ENCODE data around the gene SFT2D1.

SFT2D1 gene

DNA sequence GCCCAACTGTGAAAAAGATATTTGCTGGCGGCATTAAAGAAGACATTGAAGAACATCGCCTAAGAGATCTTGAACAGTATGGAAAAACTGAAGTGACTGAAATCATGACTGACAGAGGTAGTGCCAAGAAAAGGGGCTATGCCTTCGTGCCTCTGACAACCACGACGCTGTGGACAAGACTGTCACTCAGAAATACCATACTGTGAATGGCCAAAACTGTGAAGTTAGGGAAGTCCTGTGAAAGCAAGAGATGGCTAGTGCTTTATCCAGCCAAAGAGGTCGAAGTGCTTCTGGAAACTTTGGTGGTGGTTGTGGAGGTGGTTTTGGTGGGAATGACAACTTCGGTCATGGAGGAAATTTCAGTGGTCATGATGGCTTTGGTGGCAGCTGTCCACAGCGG lies 7.5 kb downstream of the SFT2D1 start:
- DNase-seq (ENCODE audit: low read depth in 3 of 3): no peak

DNA sequence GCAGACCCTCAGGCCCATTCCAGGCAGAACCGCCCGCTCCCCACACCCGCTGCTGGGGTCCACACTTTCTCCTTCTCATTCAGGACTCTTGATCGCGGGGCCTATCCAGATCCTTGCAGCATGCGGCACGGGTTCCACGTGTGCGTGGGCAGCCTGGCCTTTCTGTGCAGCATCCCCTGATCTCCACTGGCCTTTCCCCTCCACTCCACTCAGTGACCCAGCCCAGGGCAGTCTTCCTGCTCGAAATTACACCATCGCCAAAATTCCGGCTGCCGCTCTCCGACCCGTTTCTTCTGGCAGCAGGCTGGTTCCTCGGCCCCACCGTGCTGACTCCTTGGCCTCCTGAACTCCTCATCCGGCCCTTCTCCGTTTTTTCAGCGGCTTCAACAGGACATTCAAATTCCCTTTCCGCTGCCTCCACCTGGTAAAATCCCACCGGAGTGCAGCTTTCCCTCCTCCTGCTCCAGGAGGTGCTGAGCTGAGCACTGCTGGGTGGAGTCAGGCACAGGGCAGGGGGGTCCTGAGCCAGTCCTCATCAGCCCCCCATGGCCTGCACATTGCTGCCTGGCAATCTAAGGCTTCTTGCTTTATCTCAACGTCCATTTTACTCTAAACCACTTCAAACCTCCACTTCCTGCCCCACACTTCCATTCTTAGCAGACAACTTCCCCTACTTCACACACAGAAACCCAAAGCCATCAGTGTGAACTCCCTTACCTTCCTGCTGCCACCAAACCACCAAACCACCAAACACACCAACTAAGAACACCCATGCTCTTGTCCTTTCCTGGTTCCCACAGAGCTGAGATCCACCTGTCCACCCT lies 9.0 kb downstream of the SFT2D1 start:
- no peak for DNase-seq (ENCODE audit: low read depth in 3 of 3)

DNA sequence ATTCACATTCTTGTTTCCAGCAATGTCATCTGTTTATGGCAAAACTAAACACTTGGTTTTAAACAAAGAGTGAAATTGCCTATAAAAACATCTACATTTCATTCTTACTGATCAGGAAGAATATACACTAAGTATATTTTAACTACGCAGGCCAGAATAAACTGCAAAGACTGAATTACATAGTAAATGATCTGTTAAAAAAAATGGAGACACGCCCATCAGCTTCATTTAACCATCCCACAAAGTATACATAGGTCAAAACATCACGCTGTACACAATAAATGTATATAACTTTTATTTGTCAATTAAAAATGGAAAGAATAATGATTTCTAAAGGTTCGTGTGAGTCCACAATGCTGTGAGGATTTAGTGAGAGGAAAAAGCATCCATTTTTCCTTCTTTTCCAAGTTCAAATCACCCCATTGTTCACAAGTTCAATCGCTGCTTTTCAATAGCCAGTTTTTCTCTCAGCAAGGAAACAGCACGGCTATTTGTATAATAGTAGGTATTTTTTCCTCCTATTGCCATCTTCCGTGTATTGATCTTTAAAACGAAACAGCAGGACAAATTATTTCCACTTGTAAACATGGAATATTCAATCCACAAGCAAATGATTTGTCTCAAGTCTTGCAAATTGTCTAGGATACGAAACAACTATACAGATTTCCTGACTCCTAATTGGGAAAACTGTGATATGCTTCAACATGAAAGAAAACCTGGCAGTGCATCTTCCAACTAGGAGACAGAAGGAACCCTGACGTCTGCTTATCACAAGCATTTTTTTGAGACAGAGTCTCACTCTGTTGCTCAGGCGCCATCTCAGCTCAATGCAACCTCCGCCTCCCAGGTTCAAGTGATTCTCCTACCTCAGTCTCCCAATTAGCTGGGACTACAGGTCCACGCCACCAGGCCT lies 10.6 kb downstream of the SFT2D1 start:
- DNase-seq (ENCODE audit: low read depth in 3 of 3): no peak

DNA sequence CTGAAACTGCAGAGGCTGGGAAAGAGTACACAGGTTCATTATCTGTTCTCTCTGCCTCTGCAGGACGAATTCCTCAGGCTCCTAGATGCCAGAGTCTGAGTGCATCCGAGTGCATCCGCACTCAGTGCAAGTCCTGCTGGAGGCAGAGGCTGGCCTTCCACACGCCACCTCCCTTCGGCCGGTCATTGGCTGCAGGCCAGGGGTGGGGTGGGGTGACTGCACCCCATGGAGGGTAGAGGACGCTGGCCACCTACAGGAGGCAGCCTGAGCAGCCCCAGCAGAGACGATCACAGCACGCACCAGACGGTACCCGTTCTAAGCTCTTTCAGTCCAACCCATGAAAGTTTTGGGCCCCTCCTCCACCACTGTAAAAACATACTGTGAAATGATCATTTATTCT lies 11.7 kb downstream of the SFT2D1 start:
- DNase-seq (ENCODE audit: low read depth in 3 of 3): no peak

DNA sequence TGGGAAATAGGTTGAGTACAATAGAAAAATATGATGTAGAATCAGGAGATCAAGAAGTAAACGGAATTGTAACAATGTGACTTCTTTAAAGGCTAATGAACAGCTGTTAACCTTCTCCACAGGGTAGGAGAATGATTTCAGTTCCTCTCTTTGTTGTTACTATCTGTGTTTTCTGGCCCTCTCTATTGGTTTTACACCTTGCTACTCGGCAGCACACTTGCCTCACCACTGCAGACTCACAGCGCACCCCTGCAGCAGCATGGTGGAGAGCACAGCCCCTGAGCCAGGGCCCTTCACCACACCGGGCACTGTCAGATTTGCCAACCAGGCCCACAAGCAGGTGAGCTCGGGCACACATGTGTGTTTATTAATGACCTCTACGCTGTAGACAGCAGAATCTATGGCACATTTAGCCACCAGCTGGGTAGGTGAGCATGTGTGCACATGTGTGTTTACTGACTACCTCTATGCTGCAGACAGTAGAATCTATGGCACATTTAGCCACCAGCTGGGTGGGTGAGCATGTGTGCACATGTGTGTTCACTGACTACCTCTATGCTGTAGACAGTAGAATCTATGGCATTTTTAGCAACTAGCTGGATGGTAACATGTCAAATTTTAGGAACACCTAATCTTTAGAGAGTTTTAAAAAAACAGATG lies 16.8 kb downstream of the SFT2D1 start:
- DNase-seq (ENCODE audit: low read depth in 3 of 3): no peak

DNA sequence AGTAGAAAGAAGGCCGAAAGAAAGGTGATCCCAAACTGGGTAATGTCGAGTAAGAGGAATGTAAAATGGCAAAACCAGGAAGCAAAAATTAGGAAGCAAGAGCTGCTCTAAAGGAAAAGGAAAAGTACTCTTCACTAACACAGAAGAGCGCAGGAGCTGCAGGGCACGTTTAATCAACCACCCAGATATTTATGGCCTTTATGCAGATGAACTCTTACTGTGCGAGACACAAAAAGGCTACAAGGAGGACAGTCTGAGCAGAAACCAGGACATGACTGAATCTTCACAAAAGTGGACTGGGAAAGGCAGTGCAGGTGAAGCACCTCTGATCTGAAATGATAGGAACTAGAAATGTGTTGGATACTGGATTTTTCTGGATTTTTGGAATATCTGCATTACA lies 18.9 kb downstream of the SFT2D1 start:
- no peak for DNase-seq (ENCODE audit: low read depth in 3 of 3)

DNA sequence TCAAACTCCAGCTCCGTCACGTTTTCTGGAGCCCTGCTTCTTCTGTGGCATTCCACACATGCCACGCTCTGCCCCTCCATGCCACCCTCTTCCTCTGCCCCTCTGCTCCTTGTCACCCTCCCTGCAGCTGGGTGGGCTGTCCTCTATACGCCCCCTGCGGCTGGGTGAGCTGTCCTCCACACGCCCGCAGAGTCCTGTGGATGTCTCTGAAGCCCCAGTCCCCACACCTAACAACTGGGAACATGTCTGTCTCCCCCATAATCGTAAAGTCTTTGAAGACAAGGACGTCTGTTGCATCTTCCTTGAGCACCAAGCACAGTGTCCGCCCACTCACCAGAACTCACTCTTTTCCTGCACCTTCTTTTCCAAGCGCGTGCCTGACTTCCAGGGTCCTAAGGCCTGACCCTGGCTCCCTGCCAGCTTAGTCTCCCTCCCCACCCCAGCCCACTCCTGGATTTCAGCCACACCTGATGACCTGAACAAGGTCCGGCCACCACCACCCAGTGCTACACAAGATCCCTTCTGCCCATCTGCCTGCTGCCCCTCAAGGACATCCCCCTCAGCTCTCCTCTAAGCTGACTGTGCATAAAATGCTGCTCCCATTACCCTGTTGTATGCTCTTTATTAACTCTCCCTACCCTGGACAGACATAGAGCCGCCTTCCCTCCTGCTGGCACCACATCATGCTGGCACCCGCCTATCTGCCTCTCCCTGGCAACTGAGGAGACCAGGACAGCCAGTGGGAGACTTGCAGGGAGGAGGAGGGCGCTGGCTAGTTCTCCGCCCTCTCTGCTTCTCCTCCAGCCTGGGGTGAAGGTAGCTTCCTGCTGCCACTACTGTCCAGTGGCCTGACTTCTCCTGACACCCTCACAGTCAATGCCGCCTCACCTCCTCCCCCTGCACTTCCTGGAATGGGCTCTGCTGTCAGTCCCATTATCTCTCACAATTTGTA lies 23.4 kb downstream of the SFT2D1 start:
- no peak for DNase-seq (ENCODE audit: low read depth in 3 of 3)

DNA sequence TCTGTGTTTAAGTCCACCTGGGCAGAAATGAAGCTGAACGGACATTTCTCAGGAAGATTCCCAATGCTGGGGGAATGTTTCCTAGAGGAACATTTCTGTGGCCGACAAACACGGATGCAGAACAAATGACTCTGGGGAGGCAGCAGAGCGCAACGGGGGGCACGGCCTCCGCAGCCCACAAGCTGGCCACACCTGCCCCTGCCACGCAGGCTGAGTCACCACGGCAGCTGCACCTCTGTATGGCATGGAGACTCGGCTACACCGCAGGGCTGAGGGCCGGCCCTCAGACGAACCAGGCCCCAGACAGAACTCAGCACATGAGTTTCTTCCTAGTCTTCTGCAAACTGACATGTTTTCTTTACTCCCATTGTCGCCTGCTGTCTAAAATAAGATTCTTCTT lies 24.1 kb downstream of the SFT2D1 start:
- no peak for DNase-seq (ENCODE audit: low read depth in 3 of 3)

DNA sequence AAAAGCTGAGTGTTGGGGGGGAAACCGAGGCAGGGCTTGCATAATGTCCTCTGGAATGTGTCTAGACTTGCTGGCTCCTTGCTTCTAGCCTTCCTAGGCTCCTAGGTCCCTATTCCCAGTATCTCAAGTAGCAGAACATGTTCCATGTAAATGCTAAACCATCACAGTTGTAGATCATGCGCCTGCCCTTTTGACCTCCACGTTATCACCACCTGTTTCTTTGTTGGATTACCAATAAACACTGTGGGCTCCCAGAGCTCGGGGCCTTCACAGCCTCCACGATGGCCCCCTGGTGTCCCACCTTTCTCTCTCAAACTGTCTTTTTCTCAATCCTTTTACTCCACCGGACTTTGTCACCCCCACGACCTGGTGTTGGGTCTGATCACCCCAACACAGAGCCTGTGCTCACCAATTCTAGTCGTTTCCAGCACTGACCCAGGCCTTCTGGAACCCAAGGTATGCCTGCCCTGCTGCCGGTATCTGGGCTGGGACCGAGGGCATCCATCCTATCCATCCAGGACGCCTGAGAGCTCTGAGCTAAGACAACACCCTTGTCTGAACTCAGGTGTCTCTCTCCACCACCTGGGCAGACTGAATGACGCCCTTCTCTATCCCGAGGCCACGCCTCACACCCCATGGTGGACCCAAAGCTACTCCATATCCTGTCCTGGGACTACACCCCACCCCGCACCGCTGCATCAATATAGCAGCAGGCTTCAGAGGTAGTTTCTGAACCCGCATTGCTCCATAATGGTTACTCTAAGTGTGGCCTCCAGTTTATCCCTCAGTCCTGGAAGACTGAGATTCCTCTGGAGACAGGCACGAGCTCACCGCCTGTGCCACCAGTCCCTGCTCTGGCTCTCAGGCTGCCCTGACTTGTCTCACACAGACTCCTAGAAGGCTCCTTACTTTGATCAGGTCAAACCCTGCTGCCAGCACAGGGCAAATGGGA lies 24.8 kb downstream of the SFT2D1 start:
- no peak for DNase-seq (ENCODE audit: low read depth in 3 of 3)

DNA sequence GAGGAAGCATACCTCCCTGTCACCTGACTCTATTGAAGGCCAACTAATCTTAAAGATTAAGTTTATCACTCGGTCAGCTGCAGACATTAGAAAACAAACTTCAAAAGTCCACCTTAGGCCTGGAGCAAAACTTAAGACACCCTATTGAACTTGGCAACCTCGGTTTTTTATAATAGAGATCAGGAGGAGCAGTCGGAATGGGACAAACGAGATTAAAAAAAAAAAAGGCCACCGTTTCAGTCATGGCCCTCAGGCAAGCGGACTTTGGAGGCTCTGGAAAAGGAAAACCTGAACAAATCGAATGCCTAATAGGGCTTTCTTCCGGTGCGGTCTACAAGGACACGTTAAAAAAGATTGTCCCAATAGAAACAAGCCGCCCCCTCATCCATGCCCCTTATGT lies 26.9 kb downstream of the SFT2D1 start:
- no peak for DNase-seq (ENCODE audit: low read depth in 3 of 3)

DNA sequence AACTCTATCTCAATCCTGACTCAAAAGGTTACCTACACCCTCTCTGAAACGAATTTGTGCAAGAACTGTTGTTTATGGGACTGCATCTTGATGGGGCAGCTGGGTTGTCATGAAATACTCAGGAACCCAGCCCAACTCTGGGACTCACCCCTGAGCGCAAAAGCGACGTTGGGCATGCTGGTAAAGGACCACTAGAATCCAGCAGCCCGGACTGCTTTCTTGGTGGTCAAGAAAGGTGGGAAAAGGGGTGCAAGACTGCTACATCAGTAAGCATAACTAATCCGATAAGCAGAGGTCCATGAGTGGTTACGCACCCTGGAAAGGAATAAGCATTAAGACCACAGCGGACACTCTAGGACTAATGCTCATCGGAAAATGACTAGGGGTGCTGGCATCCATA lies 27.9 kb downstream of the SFT2D1 start:
- DNase-seq (ENCODE audit: low read depth in 3 of 3): no peak

DNA sequence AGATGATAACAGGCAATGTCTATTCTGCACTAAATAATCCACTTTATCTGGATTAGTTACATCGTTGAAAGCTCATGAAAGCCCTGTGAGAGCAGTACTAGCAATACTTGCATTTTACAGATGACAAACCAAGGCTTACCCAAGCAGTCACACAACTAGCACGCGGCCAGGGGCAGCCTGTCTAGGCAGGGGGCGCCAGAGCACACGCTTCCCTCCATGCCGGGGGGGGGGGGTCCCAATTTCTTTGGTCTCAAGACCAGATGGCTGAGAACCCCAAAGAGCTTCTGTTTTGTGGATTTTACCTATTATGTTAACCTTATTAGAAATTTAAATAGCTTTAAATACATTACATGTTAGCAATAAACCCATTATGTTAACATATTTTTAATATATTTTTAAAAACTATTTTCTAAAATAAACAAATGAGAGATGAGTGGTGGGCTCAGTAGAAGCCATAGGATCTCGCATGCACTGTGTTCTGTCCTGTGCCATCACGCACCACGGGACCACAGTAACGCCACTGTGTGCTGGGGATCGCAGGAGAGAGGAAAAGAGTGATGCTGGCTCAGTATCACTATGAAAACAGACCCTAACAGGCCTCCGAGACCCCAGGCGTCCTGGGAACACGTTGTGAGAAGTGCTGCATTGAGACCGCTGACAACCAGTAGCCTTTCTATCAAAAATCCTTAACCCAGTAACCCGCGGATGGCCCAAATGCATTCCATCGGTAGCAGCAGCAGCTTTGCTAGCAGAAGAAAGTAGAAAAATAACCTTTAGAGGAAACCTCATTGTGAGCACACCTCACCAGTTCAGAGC lies 28.9 kb downstream of the SFT2D1 start:
- no peak for DNase-seq (ENCODE audit: low read depth in 3 of 3)

DNA sequence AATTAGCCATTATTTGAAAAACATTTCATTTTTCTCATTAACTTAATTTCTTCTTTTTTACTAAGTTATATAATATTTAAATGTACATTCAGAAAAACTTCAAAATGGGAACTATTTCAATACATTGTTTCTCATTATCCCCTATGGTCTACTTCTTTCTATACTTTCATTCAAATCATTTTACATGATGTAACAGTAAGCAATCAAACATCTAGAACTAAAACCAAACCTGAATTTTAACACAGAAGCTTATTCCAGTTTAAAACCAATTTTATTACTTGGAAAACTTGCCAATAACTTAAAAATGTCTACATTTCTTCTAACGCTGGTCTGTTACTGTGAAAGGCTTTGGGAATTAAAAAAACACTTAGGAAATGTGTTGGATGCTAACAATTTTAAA lies 29.5 kb downstream of the SFT2D1 start:
- no peak for DNase-seq (ENCODE audit: low read depth in 3 of 3)

DNA sequence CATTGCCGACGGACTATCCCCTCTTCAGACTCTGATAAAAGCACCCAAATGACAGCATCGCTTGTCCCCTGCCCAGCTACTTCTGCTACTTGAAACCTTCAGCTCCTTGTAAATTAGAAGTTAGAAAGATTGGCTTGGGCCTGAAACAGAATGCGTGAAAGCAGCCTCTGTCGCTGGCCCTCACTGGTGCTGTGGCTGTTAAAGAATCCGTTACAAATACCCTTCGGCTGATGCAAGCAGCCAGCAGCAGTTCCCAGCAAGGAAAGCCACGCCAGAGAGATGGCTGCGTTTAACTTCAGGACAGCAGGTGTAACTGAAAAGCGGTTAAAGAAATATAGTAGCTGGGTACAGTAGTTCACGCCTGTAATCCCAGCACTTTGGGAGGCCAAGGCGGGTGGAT lies 31.7 kb downstream of the SFT2D1 start:
- DNase-seq (ENCODE audit: low read depth in 3 of 3): no peak

DNA sequence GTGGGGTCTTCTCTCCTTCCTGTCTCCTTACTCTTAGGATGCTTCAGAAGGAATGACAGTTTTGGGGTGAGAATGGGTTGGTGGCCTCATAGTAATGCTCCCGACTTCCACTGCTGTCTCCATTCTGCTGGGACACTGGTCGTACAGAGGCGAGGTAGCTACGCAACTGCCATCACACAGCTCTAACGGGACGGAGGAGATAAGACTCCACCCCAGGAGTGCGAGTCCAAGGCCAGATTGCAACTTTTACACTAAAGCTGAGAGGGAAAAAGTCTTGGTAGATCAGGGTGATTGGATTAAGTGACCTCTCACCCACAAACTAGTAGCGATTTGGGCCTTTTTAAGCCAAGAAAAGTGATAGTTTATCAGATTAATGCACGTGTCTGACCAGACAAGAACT lies 32.4 kb downstream of the SFT2D1 start:
- no peak for DNase-seq (ENCODE audit: low read depth in 3 of 3)

DNA sequence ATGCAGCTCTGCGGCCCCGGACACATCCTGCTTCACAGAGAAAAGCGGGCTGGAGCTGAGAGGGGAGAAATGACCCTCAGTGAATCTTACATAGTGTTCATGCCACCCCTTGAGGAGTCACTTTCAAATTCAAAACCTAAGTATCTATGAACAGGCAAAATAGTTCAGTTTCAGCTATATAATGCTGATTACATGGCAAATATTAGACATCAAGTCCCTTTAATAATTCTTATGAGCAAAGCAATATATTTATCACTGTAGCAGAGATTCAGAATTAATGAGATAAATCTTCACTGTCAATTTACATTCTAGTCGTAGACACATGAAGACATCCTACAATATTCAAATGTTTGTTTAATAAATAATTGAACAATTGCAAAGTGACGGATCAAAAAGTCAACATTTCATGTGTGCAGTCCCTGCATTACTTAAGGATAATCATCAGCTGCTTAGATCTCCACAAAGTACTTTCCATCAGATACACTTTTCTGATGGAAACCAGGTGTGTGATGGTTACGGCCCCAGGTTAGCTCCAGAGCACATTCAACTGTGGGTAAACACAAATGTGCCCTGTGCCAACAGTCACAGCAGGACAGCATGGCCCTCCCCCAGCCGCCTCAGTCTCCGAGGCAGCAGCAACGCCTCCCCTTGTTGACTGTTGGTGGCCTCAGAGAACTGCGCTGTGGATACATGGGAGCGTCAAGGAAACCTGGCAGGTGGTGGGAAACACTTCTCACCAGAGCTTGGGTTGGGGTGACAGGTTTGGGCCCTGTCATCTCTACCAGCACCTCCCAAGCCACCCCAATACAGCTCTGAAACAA lies 33.4 kb downstream of the SFT2D1 start:
- DNase-seq (ENCODE audit: low read depth in 3 of 3): no peak

DNA sequence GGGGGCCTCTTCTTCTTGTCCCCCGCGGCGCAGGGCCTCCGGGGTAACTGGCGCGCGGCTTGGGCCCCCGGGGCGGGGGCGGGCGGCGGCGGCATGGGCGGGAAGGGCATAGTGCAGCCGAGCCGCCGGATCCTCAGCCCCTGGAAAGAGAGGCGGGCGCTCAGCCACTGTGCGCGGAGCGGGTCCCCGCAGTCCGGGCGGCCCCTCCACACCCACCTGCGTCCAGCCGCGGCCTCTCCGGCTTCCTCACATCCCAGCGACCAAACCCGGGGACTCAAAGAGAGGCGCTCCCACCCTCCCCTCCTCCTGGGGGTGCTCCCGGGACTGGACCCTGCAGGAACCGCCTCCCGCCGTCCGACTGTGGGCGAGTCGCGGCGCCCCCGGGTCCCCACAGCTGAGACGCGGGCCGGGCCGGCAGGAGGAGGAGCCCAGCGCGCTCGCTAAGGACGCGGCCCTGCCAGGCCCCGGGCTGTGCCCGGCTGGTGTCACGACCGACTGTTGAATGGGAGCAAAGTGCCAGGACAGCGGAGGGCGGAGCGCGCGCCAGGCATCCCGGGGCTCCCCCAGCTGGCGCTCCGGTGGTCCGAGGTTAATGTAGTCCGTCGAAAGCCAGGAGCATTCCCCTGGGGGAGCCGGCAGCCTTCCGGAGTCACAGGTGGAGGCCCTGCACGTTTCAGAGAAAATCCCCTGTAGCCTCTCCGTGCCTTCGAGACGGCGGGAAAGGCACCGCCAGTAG lies 34.1 kb downstream of the SFT2D1 start, which contains the start of gene PRR18:
Gene PRR18, minus strand, starts transcription at position 360 of the 736 bp plus-strand sequence. Its CDS starts 250 bp downstream, at position 110.
- DNase-seq (ENCODE audit: low read depth in 3 of 3): no peak

Data from stimulated activated CD4-positive, alpha-beta T cell treated with anti-CD3 and anti-CD28 coated beads, TNF-alpha, amount 100 ng/mL, for 4 hours (primary cell).